ENCODE data around the gene BOLA1. TPM values are rescaled to one million over a fixed set of nuclear protein-coding genes. Genes with fewer than 3 reads are reported as not detected.
"Not testable (repeated sequence)": the region's sequence is repeated elsewhere in the genome, so short reads cannot be mapped to it uniquely, and the experiment has no call there.

The BOLA1 gene
- total RNA-seq, 1 experiment from 2014 or later = 1.2 TPM

- Histone ChIP-seq H3K9me2 (replicated peaks; ENCODE audit: insufficient read depth, low read length) (no peaks in the 10 kb centered on the region), H3K9ac (ENCODE audit: low read length) (no peak overlapping the region), H4K20me1 (ENCODE audit: insufficient read depth, low read depth, low read length) (no peaks in the 10 kb centered on the region), H3K4me1 (ENCODE audit: low read length) (peaks cover 36% of the 10 kb centered on the region), H2AFZ (ENCODE audit: low read length) (peak overlapping the region; percentile 2; the same call in 1 of the 2 replicates), H3K79me2 (ENCODE audit: low read length) (no peaks in the 10 kb centered on the region), H3K9me3 (ENCODE audit: low read length) (no peaks in the 10 kb centered on the region), H3K27ac (ENCODE audit: low read length) (no peak overlapping the region), H3K4me2 (ENCODE audit: low read depth, low read length, poor library complexity, severe bottlenecking) (peak overlapping the region; percentile 39), H3K27me3 (ENCODE audit: low read length) (no peaks in the 10 kb centered on the region), H3K4me3 (ENCODE audit: low read length) (no peak overlapping the region; the same call in 1 of the 2 replicates), H3K36me3 (ENCODE audit: insufficient read depth, low read length) (no peaks in the 10 kb centered on the region; the same call in 1 of the 2 replicates)
- no peak for DNase-seq
Measured at GRCh38 chr1:149885339-149886120, 13.8 kb upstream of the BOLA1 start.

- Histone ChIP-seq H3K4me2 (ENCODE audit: low read depth, low read length, poor library complexity, severe bottlenecking) (peak overlapping the region; percentile 39), H3K4me1 (ENCODE audit: low read length) (peaks cover 36% of the 10 kb centered on the region)
- not testable (repeated sequence) for H3K27ac ChIP-seq (ENCODE audit: low read length); H3K27me3 ChIP-seq (ENCODE audit: low read length); H3K9me3 ChIP-seq (ENCODE audit: low read length); H3K4me3 ChIP-seq (ENCODE audit: low read length); H3K79me2 ChIP-seq (ENCODE audit: low read length); H3K9me2 ChIP-seq (replicated peaks; ENCODE audit: insufficient read depth, low read length); H3K9ac ChIP-seq (ENCODE audit: low read length); DNase-seq; H2AFZ ChIP-seq (ENCODE audit: low read length); H3K36me3 ChIP-seq (ENCODE audit: insufficient read depth, low read length); H4K20me1 ChIP-seq (ENCODE audit: insufficient read depth, low read depth, low read length)
Measured at GRCh38 chr1:149886121-149886395, 13.3 kb upstream of the BOLA1 start.

GRCh38 chr1:149886396-149887195 is 12.8 kb upstream of the BOLA1 start:
- Histone ChIP-seq H3K9me3 (ENCODE audit: low read length) (no peaks in the 10 kb centered on the region), H3K27me3 (ENCODE audit: low read length) (no peaks in the 10 kb centered on the region), H3K9me2 (replicated peaks; ENCODE audit: insufficient read depth, low read length) (no peaks in the 10 kb centered on the region), H3K36me3 (ENCODE audit: insufficient read depth, low read length) (no peaks in the 10 kb centered on the region; the same call in 1 of the 2 replicates), H3K4me1 (ENCODE audit: low read length) (peaks cover 36% of the 10 kb centered on the region), H3K4me3 (ENCODE audit: low read length) (peak overlapping the region; percentile 29; the same call in 1 of the 2 replicates), H2AFZ (ENCODE audit: low read length) (no peak overlapping the region), H3K9ac (ENCODE audit: low read length) (no peak overlapping the region), H3K27ac (ENCODE audit: low read length) (no peak overlapping the region), H3K4me2 (ENCODE audit: low read depth, low read length, poor library complexity, severe bottlenecking) (peak overlapping the region; percentile 29), H4K20me1 (ENCODE audit: insufficient read depth, low read depth, low read length) (no peaks in the 10 kb centered on the region), H3K79me2 (ENCODE audit: low read length) (no peaks in the 10 kb centered on the region)
- DNase-seq = peak; percentile 79

- H2AFZ ChIP-seq (ENCODE audit: low read length); DNase-seq; H3K79me2 ChIP-seq (ENCODE audit: low read length); H3K27me3 ChIP-seq (ENCODE audit: low read length); H3K36me3 ChIP-seq (ENCODE audit: insufficient read depth, low read length); H3K9me3 ChIP-seq (ENCODE audit: low read length); H4K20me1 ChIP-seq (ENCODE audit: insufficient read depth, low read depth, low read length); H3K9me2 ChIP-seq (replicated peaks; ENCODE audit: insufficient read depth, low read length); H3K27ac ChIP-seq (ENCODE audit: low read length); H3K9ac ChIP-seq (ENCODE audit: low read length): not testable (repeated sequence)
- Histone ChIP-seq H3K4me1 (ENCODE audit: low read length) (peaks cover 36% of the 10 kb centered on the region), H3K4me2 (ENCODE audit: low read depth, low read length, poor library complexity, severe bottlenecking) (peak overlapping the region; percentile 29), H3K4me3 (ENCODE audit: low read length) (peak overlapping the region; percentile 24; the same call in 1 of the 2 replicates)
Measured at GRCh38 chr1:149887196-149887455, 12.2 kb upstream of the BOLA1 start.

GRCh38 chr1:149887456-149888246 is 11.7 kb upstream of the BOLA1 start:
- H3K9me3 ChIP-seq (ENCODE audit: low read length) = no peaks in the 10 kb centered on the region
- no peaks in the 10 kb centered on the region for H3K9me2 ChIP-seq (replicated peaks; ENCODE audit: insufficient read depth, low read length)
- H3K79me2 ChIP-seq (ENCODE audit: low read length) = no peaks in the 10 kb centered on the region
- peaks cover 36% of the 10 kb centered on the region for H3K4me1 ChIP-seq (ENCODE audit: low read length)
- H3K4me2 ChIP-seq (ENCODE audit: low read depth, low read length, poor library complexity, severe bottlenecking) = peak overlapping the region; percentile 32
- no peaks in the 10 kb centered on the region for H3K27me3 ChIP-seq (ENCODE audit: low read length)
- H4K20me1 ChIP-seq (ENCODE audit: insufficient read depth, low read depth, low read length) = no peaks in the 10 kb centered on the region
- H2AFZ ChIP-seq (ENCODE audit: low read length) = peak overlapping the region; percentile 63; the same call in 1 of the 2 replicates
- H3K4me3 ChIP-seq (ENCODE audit: low read length) = peak overlapping the region; percentile 24; the same call in 1 of the 2 replicates
- peak; percentile 55 for DNase-seq
- H3K27ac ChIP-seq (ENCODE audit: low read length) = no peak overlapping the region
- no peak overlapping the region for H3K9ac ChIP-seq (ENCODE audit: low read length)
- no peaks in the 10 kb centered on the region; the same call in 1 of the 2 replicates for H3K36me3 ChIP-seq (ENCODE audit: insufficient read depth, low read length)

- no peaks in the 10 kb centered on the region for H3K27me3 ChIP-seq (ENCODE audit: low read length)
- DNase-seq = peak; percentile 74
- peak overlapping the region; percentile 63; the same call in 1 of the 2 replicates for H2AFZ ChIP-seq (ENCODE audit: low read length)
- H3K4me1 ChIP-seq (ENCODE audit: low read length) = peaks cover 36% of the 10 kb centered on the region
- no peaks in the 10 kb centered on the region; the same call in 1 of the 2 replicates for H3K36me3 ChIP-seq (ENCODE audit: insufficient read depth, low read length)
- H3K4me2 ChIP-seq (ENCODE audit: low read depth, low read length, poor library complexity, severe bottlenecking) = peak overlapping the region; percentile 32
- no peak overlapping the region for H3K27ac ChIP-seq (ENCODE audit: low read length)
- H3K4me3 ChIP-seq (ENCODE audit: low read length) = peak overlapping the region; percentile 16; the same call in 1 of the 2 replicates
- no peaks in the 10 kb centered on the region for H3K9me3 ChIP-seq (ENCODE audit: low read length)
- no peaks in the 10 kb centered on the region for H3K9me2 ChIP-seq (replicated peaks; ENCODE audit: insufficient read depth, low read length)
- H3K9ac ChIP-seq (ENCODE audit: low read length) = no peak overlapping the region
- no peaks in the 10 kb centered on the region for H3K79me2 ChIP-seq (ENCODE audit: low read length)
- H4K20me1 ChIP-seq (ENCODE audit: insufficient read depth, low read depth, low read length) = no peaks in the 10 kb centered on the region
Measured at GRCh38 chr1:149888247-149888998, 10.9 kb upstream of the BOLA1 start.

GRCh38 chr1:149888999-149889289 is 10.4 kb upstream of the BOLA1 start:
- Histone ChIP-seq H3K27me3 (ENCODE audit: low read length) (no peaks in the 10 kb centered on the region), H3K9ac (ENCODE audit: low read length) (no peak overlapping the region), H4K20me1 (ENCODE audit: insufficient read depth, low read depth, low read length) (no peaks in the 10 kb centered on the region), H3K4me1 (ENCODE audit: low read length) (peaks cover 36% of the 10 kb centered on the region), H3K4me2 (ENCODE audit: low read depth, low read length, poor library complexity, severe bottlenecking) (no peak overlapping the region), H3K9me3 (ENCODE audit: low read length) (no peaks in the 10 kb centered on the region), H3K9me2 (replicated peaks; ENCODE audit: insufficient read depth, low read length) (no peaks in the 10 kb centered on the region), H2AFZ (ENCODE audit: low read length) (0 out of 2 replicates have a peak overlapping the region, but pooled peaks have one; percentile 50), H3K4me3 (ENCODE audit: low read length) (no peak overlapping the region), H3K27ac (ENCODE audit: low read length) (no peak overlapping the region), H3K36me3 (ENCODE audit: insufficient read depth, low read length) (no peaks in the 10 kb centered on the region; the same call in 1 of the 2 replicates), H3K79me2 (ENCODE audit: low read length) (no peaks in the 10 kb centered on the region)
- DNase-seq = no peak
